Stimulated activated CD8-positive, alpha-beta memory T cell treated with anti-CD3 and anti-CD28 coated beads, Interleukin-4, amount 100 ng/mL, for 48 hours (primary cell): ENCODE measurements around the gene KASH5.

Source experiments
- DNase-seq: peaks from one replicate; pipeline ENCODE4 v3.0.0-alpha.2; 2020

Gene KASH5

DNA sequence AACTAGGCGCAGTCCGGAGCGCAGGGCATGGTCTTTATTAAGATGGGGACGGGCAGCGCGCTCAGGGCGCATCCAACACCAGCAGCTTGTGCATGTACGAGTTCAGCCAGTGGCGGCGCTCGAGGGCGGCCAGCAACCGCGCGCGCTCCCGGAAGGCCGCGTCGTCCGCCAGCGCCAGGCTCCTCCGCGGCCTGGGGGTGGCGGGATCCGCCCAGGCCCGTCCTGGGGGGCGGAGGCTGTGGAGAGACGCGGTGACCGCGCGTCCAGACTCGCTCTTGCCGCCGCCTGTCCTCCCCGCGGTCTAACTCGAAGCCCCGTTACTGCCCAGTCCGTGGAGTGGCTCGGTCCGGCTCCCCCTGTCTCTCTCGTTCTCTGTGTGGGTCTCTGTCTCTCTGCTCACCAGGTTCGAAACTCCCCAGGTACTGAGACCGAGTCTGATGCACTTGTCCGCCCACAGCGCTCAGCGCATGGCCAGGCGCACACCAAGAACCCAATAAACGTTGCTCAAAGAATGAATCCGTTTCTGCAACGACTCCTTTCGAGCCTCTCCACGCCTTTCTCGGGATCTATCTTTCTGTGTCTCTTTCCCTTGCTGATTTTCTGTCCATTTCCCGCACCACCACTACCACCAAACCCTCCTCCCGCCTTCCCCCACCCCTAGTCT is 34.5 kb downstream of the KASH5 start:
- DNase-seq = peak; percentile 74

DNA sequence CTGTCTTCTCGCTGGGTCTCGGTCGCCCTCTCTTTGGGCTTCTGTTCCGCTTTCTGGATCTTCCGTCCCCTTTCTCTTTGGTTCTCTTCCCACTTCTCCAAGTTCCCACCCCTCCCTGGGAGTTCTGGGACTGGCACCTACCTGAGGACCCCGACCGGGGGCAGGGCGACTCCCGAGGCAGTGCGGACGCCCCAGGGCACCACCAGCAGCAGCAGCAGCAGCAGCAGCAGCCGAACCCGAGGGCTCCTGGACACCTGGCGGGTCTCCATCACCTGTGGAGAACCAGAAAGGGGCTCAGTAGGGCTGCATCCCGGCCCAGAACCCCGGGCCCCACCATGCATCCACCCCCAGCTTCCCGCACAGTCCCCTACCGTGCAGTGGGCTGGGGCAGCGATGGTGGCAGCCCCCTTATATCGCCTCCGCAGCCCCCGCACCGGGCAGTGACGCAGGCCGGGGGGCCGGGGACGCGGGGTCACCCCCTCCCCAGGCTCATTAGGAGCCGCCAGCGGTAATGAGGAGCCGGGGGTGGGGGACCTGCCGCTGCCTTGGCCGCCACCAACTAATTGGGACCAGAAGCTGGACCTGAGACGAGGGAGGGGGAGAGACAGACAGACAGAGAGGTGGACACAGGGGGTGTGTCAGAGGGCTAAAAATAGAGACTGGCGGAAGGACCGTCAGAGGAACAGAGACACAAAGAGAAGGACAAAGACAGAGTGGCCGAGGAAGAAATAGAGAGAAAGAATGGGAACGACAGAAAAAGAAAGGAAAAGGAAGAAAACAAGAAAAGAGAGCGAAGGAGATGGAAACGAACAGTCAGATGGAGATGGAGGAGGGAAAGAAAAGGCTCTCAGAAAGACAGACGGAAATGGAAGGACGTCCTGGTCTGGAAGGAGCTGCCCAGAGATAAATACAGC is 35.3 kb downstream of the KASH5 start, which contains the start of gene PTH2:
Gene PTH2, minus strand, starts transcription at position 371 of the 914 bp plus-strand sequence. Its CDS starts 102 bp downstream, at position 269.
- DNase-seq = no peak

DNA sequence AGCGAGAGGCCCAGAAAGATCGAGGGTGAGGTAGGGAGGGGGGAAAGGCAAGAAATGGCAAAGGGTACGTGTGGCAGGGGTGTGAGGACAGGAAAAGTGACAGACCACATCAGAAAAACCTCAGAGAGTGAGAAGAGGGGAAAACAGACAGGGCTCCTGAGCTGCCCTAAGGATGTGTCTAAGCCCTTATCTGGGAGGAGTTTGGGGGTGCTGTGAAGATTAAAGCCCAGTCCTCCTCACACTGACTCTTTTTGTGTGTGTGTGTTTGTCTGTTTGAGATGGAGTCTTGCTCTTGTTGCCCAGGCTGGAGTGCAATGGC is 35.9 kb downstream of the KASH5 start:
- no peak for DNase-seq

DNA sequence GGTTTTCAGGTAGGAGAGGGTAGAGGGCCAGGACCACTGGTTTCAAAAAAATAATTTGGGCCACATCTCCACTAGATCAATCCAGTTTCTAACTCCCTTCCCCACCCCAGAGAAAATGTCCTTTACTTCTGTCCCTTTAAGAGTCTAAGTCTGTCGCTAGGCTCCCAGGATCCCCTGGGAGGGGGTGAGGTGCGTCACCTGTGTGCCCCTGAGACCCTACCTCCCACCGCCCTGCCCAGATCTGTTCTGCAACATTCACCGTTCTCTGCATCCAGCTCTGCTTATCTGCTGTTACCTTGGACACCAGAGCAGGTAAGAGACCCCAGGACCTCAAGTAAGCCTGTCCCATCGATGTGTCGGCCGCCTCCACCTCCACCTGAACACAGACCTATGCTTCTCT is 37.1 kb downstream of the KASH5 start, which contains the start of gene GFY:
Gene GFY, plus strand, starts transcription at position 211 of the 400 bp plus-strand sequence. CDS start 1,043 bp downstream, outside the sequence.
- no peak for DNase-seq

DNA sequence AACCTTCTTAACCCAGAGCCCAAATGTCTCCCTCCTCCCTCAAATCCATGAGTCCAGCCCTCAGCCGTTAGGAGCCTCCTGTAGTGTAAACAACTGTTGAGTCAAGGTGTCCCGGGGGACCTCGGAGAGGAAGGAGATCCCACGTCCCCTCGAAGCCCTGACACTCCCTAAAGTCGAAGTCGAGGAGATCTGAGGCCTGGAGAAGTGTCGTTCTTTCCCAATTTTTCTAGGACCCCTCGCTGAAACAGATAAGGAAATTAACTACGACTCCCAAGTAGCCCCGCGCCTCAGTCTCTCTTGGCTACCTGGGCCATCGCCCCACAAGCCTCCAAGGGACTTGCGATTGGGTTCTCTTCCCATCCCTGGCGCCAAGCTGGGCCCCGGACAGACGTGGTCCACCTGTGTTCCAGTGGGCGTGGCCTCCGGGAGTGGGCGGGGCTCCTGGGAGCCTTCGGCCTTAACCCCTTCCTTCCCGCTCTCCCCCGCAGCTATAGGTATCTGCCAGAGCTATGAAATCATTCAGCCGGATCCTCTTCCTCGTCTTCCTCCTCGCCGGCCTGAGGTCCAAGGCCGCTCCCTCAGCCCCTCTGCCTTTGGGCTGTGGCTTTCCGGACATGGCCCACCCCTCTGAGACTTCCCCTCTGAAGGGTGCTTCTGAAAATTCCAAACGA is 38.0 kb downstream of the KASH5 start:
- peak; percentile 75 for DNase-seq

DNA sequence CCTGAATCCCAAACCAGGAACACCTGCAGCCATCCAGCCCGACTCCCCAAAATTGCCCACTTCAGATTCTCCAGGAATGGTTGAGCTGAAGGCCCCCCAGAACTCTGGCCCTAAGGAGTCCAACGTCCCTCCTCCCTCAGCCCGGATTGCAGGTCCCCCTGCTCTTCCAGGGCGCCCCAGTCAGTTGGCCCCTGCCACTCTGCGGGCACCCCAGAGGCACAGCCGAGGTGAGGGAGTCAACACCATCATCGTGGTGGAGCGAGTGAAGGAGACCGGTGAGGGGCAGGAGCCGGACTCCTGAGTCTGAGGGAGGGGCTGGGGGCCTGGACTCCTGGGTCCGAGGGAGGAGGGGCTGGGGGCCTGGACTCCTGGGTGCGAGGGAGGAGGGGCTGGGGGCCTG is 39.3 kb downstream of the KASH5 start:
- no peak for DNase-seq

DNA sequence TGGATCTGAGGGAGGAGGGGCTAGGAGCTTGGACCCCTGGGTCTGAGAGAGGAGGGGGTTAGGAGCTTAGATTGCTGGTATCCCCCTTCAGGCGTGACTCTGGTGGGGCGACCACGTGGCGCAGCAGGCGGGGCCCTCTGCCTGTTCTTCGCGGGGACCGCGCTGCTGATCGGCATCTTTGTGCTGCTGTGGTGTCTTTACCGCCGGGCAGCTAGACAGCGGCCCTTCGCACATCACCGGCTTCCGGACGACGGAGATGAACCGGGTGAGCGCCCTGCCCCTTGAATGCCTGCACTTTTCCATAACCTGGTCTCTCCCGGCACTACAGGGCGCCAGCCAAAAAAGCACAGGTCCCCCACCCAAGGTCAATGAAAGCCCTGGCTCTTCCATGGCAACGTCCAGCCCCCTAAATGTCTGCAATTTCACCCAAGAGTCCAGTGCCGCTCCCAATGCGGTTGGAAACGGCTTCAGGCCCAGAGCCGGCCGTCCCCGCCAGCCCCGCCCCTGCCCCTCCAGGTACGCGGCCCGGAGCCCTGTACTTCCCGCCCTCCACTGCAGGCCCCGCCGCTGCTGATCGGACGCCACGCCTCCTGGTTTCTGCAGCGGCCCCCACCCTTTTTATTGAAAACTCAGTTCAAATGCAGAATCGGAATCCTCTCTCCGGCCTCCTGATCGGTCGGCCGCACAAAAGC is 40.0 kb downstream of the KASH5 start:
- peak; percentile 51 for DNase-seq

DNA sequence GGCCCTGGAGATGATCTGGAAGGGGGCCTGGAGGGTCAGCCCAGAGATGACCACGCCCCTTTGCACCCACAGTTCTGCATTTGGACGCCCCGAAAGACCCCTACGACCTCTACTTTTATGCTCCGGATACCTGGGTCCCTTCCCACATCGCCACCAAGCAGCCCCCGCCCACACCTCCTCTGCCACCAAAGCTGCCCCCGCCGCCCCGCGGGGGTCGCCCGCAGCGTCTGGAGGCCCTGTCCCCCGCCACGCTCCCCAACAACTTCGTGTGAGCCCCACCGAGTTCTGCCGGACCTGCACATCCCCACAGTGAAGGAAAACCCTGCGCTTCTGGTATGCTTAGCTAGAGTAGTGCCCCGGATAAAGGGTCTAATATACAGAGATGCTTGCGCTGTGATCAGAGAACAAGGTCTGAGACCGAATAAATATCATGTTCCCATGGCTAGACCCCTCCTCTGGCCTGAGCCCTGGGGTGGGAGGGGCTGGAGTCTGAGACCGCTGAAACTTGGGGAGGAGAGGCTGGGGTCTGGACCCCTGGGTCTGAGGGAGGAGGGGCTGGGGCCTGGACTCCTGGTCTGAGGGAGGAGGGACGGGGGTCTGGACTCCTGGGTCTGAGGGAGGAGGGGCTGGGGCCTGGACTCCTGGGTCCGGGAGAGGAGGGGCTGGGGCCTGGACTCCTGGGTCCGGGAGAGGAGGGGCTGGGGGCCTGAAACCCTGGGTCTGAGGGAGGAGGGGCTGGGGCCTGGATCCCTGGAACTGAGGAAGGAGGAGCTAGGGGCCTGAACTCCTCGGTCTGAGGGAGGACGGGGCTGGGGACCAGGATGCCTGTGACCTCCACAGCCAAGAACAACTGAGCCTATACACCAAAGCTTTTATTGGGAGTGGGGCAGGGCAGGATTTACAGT is 40.8 kb downstream of the KASH5 start:
- no peak for DNase-seq

DNA sequence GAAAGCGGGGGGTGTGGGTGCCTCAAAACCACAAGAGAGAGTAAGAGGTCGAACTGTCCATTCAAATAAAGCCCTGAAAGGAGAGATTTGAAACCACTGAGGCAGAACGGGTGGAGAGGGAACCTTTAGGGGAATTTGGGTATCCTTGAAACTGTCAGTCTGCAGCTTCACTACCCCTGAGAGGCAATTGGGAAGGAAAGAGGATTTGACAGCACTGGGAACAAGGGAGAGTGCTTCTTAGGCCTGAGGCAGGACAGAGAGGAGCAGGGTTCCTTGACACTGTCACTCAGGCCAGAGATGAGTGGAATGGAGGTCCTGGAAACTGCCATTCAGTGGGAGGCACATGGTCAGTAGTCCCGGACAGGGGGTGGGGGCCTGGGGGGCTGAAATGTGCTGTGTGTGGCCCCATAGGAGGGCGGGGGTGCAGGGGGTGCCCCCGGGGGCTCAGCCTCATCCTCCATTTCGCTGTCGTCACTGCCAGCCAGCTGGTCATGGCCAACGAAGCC is 42.2 kb downstream of the KASH5 start:
- DNase-seq = no peak

DNA sequence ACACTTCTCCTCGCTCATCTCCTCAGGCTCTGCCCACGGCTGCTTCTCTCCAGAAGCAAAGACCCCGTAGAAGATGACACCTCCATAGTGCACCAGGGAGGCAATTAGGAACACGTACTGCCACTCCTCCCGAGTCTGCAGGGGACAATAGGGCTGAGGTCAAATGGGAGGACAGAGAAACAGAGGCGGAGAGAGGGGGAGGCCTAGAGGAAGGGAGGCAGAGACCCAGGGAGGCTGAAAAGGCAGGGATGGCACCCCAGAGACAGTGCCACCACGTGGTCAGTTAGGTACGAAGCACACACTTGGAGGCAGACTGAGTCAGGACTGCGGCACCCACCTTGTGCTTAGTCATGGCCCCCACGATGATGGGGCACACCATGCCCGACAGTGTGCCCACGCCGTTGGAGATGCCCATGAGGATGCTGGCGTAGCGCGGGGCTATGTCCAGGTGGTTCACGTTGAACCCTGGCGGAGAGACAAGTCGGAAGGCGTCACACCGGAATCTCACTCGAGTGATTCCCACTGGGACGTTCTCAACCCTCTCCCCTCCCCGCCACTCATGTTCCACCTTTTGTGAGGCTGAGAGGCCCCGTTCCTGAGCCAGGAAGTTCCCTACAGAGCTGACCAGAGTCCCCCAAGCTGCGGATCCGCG is 42.8 kb downstream of the KASH5 start:
- peak; percentile 62 for DNase-seq

DNA sequence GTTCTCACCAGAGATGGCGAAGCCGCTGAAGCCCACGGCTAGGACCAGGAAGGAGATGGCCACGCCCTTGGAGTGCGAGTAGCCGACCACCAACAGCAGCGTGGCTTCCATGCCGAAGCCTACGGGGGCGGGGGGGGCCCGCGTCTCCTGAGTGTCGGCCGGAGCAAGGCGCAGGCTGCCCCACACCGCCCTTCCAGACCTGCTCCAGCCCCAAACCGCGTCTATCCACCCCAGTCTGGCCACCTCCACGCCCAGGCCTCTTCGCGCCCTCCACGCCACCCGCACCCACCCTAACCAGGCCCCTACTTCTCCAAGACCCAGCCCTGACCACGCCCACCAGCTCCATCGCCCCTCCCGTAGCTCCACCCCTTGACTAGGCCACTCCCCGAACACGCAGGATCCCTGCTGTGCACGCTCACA is 43.3 kb downstream of the KASH5 start:
- peak; percentile 69 for DNase-seq

DNA sequence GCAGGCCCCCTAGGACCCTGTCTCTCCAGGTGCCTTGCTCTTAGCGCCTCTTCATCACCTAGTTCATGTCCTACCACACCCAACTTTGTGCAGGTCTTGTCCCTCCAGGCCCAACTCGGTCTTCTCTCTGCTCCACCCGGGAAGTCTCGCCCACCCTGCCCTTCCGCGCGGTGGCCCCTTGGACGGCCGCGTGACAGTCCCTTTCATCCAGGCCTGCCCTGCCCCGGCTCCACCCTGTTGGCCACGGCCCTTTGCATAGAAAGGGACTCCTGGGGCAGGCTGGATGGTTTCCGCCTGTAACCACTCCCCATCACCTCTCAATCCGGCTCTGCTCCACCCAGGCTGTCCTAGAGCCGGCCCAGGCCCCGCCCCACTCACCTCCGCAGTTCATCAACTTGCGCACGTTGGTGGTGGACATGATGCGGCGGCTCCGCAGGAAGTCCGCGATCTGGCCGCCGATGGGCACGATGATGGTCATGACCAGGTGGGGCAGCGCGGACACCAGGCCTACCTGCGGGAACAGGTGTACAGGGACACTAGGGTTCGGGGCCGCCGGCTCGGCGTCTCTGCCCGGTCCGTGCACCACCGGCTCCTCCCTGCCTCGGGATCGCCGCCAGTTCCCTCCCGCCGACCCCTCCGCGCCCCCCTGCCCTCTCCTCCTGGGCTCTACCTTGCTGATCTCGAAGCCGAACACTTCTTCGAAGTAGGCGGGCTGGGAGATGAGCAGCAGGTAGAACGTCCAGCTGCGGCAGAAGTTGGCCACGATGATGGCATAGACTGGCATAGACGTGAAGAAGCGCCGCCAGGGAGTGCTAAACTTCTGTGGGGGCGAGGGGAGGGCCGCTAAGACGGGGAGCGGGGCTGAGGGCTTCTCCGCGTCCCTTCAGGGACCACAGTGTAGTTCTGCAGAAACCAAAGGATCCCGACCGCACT is 44.4 kb downstream of the KASH5 start:
- DNase-seq = no peak

DNA sequence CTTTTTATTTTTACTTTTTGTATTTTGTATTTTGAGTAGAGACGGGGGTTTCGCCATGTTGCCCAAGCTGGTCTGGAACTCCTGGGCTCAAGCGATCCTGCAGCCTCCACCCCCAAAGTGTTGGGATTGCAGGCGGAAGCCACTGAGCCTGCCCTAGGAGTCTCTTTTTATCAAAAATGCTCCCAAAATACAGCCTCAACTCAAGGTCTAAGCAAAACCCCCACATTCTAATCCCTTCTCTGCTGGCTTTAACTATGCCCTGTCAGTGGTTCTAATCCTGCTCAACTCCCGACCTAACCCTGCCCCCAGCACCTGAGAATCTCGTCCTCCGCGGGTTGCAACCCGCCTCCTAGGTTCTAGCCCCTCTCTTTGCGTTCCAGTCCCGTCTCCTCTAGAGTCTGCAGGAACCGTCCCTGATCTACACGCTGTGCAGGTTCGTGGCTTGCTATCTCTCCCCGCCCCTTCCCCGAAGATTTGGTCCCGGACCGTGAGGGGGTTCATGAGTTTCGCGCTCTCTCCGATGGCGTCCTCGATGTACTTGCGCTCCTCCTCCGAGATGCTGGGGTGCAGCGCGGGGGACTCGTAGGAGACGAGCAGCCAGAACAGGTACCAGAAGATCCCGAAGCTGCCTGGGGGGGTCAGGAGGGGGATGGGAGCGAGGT is 45.3 kb downstream of the KASH5 start:
- DNase-seq = no peak

DNA sequence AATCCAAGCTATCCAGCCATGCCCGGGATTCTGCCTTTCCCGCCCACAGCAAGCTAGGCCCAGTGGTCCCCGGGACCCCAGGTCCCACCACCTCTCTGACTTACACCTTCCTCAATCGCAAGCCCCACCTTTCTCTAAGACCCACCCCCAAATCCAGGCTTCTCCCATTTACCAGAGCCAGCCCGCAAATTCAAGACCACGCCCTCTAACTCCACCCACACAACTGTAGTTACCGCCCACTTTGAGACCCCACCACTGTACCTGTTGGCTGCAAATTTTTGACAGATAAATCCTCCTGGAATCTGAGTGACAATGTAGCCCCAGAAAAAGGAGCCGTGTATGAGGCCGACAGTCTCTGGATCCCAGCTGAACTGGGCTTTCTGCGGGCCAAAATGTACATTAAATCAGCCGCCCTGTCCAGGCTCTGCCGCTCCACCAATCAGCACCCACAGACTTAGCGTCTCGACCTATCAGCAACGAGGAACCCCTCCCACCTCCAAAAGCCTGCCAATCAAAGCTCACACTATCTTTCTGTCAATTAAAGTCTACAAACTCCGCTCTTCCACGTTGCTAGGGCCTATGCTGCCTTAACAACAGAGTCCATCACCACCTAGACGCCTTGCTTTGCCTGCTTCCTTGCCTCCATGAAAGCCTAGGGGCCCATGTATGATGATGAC is 47.0 kb downstream of the KASH5 start:
- DNase-seq = no peak

DNA sequence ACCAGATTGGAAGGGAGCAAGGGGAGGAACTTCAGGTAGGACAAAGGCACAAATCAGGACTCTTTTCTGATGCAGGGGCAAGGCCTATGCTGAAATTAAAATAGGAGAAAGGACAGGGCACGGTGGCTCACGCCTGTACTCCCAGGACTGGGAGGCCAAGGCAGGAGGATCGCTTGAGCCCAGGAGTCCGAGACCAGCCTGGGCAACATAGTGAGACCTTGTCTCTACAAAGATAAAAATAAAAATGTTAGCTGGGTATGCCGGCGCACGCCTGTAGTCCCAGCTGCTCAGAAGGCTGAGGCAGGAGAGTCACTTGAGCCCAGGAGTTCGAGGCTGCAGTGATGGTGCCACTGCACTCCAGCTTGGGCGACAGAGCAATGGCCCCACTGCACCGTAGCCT is 47.6 kb downstream of the KASH5 start:
- DNase-seq = no peak

DNA sequence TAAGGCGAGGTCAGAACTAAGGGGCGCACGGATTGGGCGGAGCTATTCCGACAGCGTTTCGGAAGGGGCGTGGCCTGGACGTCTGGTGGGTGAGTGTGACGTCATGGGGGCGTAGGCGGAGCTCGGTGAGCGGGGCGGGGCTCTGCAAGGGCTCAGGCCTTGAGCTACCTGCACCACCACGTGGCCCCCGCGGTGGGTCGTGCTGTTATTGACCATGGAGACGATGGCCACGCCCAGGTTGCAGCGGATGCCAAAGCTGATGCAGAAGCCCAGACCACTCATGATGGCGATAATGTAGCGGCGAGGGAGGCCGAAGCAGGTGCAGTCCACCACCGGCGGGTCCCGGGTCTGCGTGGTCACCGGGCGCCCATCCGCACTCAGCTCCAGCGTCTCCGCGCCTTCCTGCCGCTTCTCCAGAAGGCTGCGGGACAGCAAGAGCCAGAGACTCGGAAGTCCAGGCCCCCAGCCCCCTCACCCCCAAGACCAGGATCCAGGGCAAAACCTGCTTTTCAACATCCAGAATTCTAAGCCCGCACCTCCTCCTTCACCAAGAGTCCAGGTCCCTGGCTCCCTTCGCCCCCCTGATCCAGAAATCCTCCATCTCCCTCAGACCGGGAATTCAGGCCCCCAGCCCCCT is 48.5 kb downstream of the KASH5 start:
- peak; percentile 89 for DNase-seq

DNA sequence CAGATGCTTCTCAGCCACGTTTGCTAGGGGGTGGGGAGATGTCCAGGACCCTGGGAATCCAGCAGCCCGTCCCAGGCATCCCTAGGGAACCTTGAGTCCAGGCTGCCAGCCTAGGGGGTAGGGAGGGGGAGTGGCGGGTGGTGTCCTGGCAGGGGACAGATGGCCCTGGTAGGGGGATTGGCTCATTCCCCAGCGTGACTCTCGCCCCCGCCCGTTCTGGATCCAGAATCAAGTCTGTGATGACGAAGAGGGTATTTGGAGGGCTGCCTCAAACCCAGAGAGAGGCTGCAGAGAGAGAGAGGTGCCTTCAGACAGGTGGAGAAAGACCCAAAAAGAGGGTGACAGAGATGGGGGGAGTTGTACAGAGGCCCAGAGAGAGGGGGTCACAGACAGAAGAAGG is 49.2 kb downstream of the KASH5 start:
- no peak for DNase-seq

DNA sequence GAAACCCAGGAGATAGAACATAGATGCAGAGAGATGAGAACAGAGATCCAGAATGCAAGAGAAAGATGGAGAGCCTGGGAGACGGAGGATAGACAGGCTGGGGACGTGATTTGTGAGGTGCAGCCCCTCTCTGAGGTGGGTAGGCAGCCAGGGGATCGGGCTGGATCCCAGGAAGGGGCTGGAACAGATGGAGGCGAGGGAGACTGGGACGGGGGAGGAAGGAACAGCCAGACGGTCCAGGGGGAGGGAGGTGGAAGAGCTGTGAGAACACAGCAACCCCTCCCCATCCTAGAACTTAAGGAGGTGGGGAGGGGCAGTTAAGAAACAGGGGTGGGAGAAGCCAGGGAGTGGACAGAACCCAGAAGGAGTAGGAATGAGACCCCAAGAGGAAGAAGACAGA is 50.2 kb downstream of the KASH5 start:
- DNase-seq = no peak
